ENCODE measurements around the gene ASTN2. TPM values are rescaled to one million over a fixed set of nuclear protein-coding genes. Genes with fewer than 3 reads are reported as not detected.

Gene ASTN2
- total RNA-seq, 1 donor from 2014 or later = 12.2 TPM

DNA sequence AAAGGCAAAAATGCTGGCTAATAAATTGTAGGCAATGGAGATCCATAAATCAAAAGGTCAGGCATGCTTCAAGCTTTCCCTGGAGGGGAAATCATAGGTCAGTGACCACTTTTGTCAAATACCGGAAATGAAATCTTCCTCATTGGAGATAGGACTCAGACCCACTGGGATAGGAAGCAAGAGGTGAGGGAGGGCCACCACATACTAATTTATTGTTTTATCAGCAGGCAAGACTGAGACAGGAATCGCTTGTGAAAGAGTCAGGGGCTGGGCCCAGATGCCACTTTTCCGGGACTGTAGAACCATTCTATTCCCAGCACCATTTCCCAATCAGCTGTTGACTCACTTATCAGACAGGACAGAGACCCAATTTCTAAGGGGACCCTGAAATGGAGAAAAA lies 984.0 kb downstream of the ASTN2 start:
- Histone ChIP-seq H3K27me3 (ENCODE audit: control insufficient read depth, insufficient read depth, low read length) (no peaks in the 10 kb centered on the region), H3K36me3 (ENCODE audit: control insufficient read depth, insufficient read depth, low read length) (no peaks in the 10 kb centered on the region), H3K4me3 (ENCODE audit: low read depth, low read length) (no peak overlapping the region)
- TF ChIP-seq, protein P1, sequence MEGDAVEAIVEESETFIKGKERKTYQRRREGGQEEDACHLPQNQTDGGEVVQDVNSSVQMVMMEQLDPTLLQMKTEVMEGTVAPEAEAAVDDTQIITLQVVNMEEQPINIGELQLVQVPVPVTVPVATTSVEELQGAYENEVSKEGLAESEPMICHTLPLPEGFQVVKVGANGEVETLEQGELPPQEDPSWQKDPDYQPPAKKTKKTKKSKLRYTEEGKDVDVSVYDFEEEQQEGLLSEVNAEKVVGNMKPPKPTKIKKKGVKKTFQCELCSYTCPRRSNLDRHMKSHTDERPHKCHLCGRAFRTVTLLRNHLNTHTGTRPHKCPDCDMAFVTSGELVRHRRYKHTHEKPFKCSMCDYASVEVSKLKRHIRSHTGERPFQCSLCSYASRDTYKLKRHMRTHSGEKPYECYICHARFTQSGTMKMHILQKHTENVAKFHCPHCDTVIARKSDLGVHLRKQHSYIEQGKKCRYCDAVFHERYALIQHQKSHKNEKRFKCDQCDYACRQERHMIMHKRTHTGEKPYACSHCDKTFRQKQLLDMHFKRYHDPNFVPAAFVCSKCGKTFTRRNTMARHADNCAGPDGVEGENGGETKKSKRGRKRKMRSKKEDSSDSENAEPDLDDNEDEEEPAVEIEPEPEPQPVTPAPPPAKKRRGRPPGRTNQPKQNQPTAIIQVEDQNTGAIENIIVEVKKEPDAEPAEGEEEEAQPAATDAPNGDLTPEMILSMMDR (IDR thresholded peaks at IDR 0.05; ENCODE audit: insufficient read depth, low read length, poor library complexity, severe bottlenecking) = no peak
- DNase-seq (ENCODE audit: low read depth) = no peak

DNA sequence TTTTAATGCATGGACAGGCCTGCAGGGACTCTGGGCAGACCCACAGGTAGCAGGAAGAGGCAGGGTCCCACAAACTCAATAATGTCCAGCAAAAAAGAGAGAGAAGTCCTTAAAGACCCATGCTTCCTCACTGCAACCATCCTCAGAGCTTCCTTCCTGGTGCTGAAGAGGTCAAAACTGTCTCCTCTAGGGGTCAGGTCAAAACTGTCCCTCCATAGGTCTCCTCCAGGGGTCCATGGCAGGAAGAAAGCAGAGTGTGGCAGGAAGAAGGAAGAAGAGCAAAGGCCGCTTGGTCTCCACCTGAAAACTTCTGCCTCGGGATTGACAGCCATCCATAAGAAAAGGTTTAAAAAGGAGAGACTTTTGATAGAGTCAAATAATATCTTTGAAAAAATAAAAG lies 989.6 kb downstream of the ASTN2 start:
- H3K27me3 ChIP-seq (ENCODE audit: control insufficient read depth, insufficient read depth, low read length) = no peaks in the 10 kb centered on the region
- no peaks in the 10 kb centered on the region for H3K36me3 ChIP-seq (ENCODE audit: control insufficient read depth, insufficient read depth, low read length)
- DNase-seq (ENCODE audit: low read depth) = no peak
- no peak overlapping the region for H3K4me3 ChIP-seq (ENCODE audit: low read depth, low read length)
- TF ChIP-seq, protein P1 (IDR thresholded peaks at IDR 0.05; ENCODE audit: insufficient read depth, low read length, poor library complexity, severe bottlenecking) = no peak

DNA sequence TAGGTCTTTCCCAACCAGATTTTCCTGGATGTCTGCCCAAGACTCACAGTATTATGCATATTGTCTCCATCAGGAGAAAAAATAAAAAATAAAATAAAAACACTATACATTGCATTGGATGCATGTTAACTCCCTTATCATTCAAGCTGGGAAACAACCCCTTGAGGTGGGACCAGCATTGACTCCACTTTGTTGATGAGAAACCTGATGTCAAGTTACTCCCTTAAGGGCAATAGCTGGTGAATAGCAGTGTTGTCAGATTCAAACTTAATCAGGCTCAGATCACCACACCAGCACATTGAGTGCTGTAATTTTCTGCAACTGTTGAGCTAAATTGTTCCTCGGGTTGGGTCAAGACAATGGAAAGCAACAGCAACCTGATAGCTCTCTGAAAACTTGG lies 991.7 kb downstream of the ASTN2 start:
- Histone ChIP-seq H3K4me3 (ENCODE audit: low read depth, low read length) (no peak overlapping the region), H3K27me3 (ENCODE audit: control insufficient read depth, insufficient read depth, low read length) (no peaks in the 10 kb centered on the region), H3K36me3 (ENCODE audit: control insufficient read depth, insufficient read depth, low read length) (no peaks in the 10 kb centered on the region)
- DNase-seq (ENCODE audit: low read depth) = no peak
- TF ChIP-seq, protein P1 (IDR thresholded peaks at IDR 0.05; ENCODE audit: insufficient read depth, low read length, poor library complexity, severe bottlenecking) = no peak

DNA sequence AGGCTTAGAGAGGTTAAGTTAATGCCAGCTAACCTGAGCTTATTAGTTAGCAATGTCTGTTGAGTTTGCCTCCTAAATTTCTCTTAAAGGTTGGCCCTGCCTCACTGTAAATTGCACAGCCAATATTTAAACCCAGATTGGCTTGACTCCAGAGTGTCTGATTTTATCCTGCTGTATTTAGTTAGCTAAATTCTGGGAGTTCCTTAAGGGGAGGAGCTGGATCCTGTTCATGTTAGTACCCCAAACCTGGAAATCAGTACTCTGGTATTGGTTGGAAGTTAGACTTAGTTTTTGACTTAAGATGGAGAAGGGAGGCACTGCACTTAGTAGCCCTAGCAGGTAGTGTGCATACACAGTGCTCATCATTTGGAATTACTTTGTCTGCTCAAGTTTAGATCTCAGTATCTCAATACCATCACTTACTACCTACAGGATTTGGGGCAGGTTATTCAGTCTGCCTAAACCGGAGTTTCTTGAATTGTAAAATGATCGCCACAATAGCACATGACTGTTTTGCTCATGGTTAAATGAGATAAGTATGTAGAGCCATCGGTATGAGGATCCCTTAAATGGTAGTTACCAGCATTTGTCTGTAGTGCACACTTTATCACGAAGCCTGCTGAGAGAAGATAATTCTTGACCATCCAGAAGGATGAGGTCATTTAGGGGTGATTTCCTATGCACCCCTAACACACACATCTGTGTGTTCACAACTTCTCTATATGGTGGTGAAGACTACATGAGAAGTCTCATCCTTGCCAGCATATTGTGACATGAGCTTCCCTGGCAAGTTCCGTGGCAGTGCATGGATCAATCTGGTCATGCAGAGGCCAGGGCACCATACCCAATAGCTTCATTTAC lies 992.5 kb downstream of the ASTN2 start:
- no peak overlapping the region for H3K4me3 ChIP-seq (ENCODE audit: low read depth, low read length)
- H3K36me3 ChIP-seq (ENCODE audit: control insufficient read depth, insufficient read depth, low read length) = no peaks in the 10 kb centered on the region
- DNase-seq (ENCODE audit: low read depth) = no peak
- no peaks in the 10 kb centered on the region for H3K27me3 ChIP-seq (ENCODE audit: control insufficient read depth, insufficient read depth, low read length)
- TF ChIP-seq, protein P1 (IDR thresholded peaks at IDR 0.05; ENCODE audit: insufficient read depth, low read length, poor library complexity, severe bottlenecking) = no peak

DNA sequence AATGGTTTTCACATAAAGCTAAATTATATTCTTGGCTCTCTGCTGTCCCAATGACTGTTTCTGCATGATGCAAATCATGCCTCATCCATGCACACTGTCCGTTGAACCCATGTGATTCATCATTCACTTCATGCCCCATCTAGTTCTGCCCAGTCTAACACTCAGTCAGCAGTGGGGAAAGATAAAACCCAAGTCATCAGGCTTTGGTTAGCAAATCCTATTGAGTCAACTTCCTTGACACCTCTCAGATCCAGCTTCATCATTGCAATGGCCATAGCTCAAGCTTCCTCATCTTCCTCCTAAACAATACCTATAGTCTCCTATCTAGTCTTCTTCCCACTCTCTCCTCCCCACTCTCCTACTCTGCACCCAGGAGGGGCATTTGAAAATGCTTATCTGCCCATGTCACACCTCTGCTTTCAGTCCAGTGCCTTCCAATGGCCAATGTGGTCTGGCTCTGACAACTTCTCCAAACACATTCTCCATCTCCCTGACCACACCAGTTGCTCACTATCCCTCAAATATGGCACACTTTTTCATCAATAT lies 993.8 kb downstream of the ASTN2 start:
- no peaks in the 10 kb centered on the region for H3K27me3 ChIP-seq (ENCODE audit: control insufficient read depth, insufficient read depth, low read length)
- H3K36me3 ChIP-seq (ENCODE audit: control insufficient read depth, insufficient read depth, low read length) = no peaks in the 10 kb centered on the region
- TF ChIP-seq, protein P1 (IDR thresholded peaks at IDR 0.05; ENCODE audit: insufficient read depth, low read length, poor library complexity, severe bottlenecking) = no peak
- H3K4me3 ChIP-seq (ENCODE audit: low read depth, low read length) = no peak overlapping the region
- peak; percentile 28 for DNase-seq (ENCODE audit: low read depth)
